Upper lobe of left lung (tissue), 6 donors: Measurements from ENCODE around the gene TMEM235. TPM values are rescaled to one million over a fixed set of nuclear protein-coding genes. Genes with fewer than 3 reads are reported as not detected.

ENCODE experiments used
- ATAC-seq, 2 donors: fragments of 200-7000 bp; cut with Tn5 transposase; one replicate each; pipeline ENCODE4 v1.9.1; 2022; ENCODE audit warnings: mild to moderate bottlenecking in 2 of 2, moderate library complexity in 2 of 2; ENCODE audit not compliant: low FRiP score in 2 of 2
- DNase-seq, 2 donors: peaks; one replicate each; pipeline ENCODE4 v3.0.0-alpha.2; 2019 to 2020
- H3K27ac ChIP-seq, 4 donors: fragments of 200-600 bp; sonication (generic); one replicate each; pipeline ENCODE4 v1.5.1; 2016 to 2019
- H3K27me3 ChIP-seq, 4 donors: fragments of 200-600 bp; sonication (generic); one replicate each; pipeline ENCODE4 v1.5.1; 2017 to 2019
- H3K36me3 ChIP-seq, 4 donors: fragments of 200-600 bp; sonication (generic); one replicate each; pipeline ENCODE4 v1.5.1; 2016 to 2019
- H3K4me1 ChIP-seq, 4 donors: fragments of 200-600 bp; sonication (generic); one replicate each; pipeline ENCODE4 v1.5.1; 2018 to 2019
- H3K4me3 ChIP-seq, 4 donors: fragments of 200-600 bp; sonication (generic); one replicate each; pipeline ENCODE4 v1.5.1; 2017 to 2019; ENCODE audit warnings: mild to moderate bottlenecking in 2 of 4, moderate library complexity in 1 of 4
- H3K9me3 ChIP-seq, 4 donors: fragments of 200-600 bp; sonication (generic); one replicate each; pipeline ENCODE4 v1.5.1; 2018 to 2019
- EP300 ChIP-seq, 4 donors: sonication (generic); formaldehyde crosslinking; IDR thresholded peaks; one replicate each; pipeline ENCODE4 v1.5.1; 2017; ENCODE audit warnings: antibody characterized with exemption in 4 of 4, control low read depth in 2 of 4
- POLR2A ChIP-seq, 4 donors: fragments of 450-650 bp; IDR thresholded peaks; one replicate each; pipeline ENCODE4 v1.5.1; 2016 to 2017; ENCODE audit warnings: antibody characterized with exemption in 4 of 4, mild to moderate bottlenecking in 2 of 4
- POLR2AphosphoS5 ChIP-seq, 2 donors: sonication (generic); formaldehyde crosslinking; IDR thresholded peaks; one replicate each; pipeline ENCODE4 v1.5.1; 2017; ENCODE audit warnings: antibody characterized with exemption in 2 of 2
- WGBS, 2 donors: methylation state at CpG; one replicate each; pipeline ENCODE4 v1.1.5; 2017 to 2018; 5-methylcytosine and 5-hydroxymethylcytosine counted together
- total RNA-seq, 6 donors: library from RNA; depleted of rRNA in 4 of 6; stranded (reverse); fragments of >200 nt in 4 of 6; gene quantifications; one replicate each; pipeline versions ENCODE4 v1.1.0 to v1.2.1, GENCODE V29; 2016 to 2021
- TF ChIP-seq, protein P1 (sequence below), 6 experiments: fragments of 450-650 bp in 4 of 6; fragments of 200-600 bp in 2 of 6; sonication (generic) in 2 of 6; IDR thresholded peaks; one replicate each; pipeline ENCODE4 v1.5.1; 2016 to 2019; ENCODE audit warnings: antibody characterized with exemption in 6 of 6
- donor health status: DM: no; HTN: no; CAD: no; lungs with moderate emphysema.
- donor health status: DM: no; HTN: yes; CAD: no; lungs with severe emphysema.

The TMEM235 gene
- total RNA-seq, 6 donors from 2014 or later = not detected

DNA sequence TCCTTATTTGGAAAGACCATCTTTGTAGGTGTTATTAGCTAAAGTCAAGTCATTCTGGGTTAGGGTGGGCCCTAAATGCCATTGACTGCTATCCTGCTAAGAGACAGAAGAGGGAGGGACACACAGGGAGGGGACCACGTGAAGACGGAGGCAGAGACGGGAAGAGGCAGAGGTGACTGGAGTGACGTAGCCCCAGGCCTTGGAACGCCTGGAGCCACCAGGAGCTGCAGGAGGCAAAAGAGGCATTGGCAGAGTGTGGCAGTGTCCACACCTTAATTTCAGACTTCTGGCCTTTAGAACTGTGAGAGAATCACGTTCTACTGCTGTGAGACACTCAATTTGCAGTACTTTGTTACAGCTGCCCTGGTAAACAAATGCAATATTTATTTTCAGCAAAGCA, 31.0 kb upstream of the TMEM235 start:
- H3K27ac ChIP-seq = peak overlapping the region in 3 of 4 donors; percentile 86 to 90 (median 88)
- H3K9me3 ChIP-seq = no peaks in the 10 kb centered on the region
- H3K4me3 ChIP-seq = no peak overlapping the region
- TF ChIP-seq POLR2A (IDR thresholded peaks at IDR 0.05) = no peak
- TF ChIP-seq, protein P1, sequence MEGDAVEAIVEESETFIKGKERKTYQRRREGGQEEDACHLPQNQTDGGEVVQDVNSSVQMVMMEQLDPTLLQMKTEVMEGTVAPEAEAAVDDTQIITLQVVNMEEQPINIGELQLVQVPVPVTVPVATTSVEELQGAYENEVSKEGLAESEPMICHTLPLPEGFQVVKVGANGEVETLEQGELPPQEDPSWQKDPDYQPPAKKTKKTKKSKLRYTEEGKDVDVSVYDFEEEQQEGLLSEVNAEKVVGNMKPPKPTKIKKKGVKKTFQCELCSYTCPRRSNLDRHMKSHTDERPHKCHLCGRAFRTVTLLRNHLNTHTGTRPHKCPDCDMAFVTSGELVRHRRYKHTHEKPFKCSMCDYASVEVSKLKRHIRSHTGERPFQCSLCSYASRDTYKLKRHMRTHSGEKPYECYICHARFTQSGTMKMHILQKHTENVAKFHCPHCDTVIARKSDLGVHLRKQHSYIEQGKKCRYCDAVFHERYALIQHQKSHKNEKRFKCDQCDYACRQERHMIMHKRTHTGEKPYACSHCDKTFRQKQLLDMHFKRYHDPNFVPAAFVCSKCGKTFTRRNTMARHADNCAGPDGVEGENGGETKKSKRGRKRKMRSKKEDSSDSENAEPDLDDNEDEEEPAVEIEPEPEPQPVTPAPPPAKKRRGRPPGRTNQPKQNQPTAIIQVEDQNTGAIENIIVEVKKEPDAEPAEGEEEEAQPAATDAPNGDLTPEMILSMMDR (IDR thresholded peaks at IDR 0.05) = no peak
- TF ChIP-seq POLR2AphosphoS5 (IDR thresholded peaks at IDR 0.05) = no peak
- no peak for TF ChIP-seq EP300 (IDR thresholded peaks at IDR 0.05)
- peaks cover 0 to 47% (median 16%) of the 10 kb centered on the region in 4 donors for H3K36me3 ChIP-seq
- ATAC-seq = no peak
- peaks cover 3 to 12% (median 6%) of the 10 kb centered on the region in 4 donors for H3K4me1 ChIP-seq
- WGBS, 2 donors = 89 to 91% methylated on average over 6 of the region's 6 CpGs
- DNase-seq = no peak
- no peaks in the 10 kb centered on the region for H3K27me3 ChIP-seq

DNA sequence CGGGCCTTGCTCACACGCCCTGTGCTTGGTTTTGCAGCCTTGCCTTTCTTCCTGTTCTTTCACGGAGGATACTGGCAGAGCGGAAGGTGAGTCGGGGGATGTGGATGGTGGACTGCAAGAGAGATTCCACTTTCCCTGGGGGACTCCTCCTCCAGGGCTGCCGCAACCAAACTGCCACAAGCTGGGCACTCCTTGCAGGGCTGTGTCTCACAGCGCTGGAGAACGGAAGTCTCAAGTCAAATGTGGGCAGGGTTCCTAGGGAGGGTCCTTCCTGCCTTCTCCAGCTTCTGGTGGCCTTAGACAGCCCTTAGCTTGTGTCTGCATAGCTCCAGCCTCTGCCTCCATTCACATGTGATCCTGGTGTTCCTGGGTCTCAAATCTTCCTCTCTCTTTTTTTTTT, 28.8 kb upstream of the TMEM235 start:
- DNase-seq (no peak), ATAC-seq (no peak)
- Histone ChIP-seq H3K4me1 (peaks cover 3 to 12% (median 8%) of the 10 kb centered on the region in 4 donors), H3K4me3 (no peak overlapping the region), H3K36me3 (peaks cover 0 to 32% (median 5%) of the 10 kb centered on the region in 4 donors), H3K9me3 (no peaks in the 10 kb centered on the region), H3K27me3 (no peaks in the 10 kb centered on the region), H3K27ac (peak overlapping the region in 3 of 4 donors; percentile 60 to 69 (median 67))
- TF ChIP-seq, protein P1 (IDR thresholded peaks at IDR 0.05) = no peak
- TF ChIP-seq POLR2A (IDR thresholded peaks at IDR 0.05) = no peak
- no peak for TF ChIP-seq EP300 (IDR thresholded peaks at IDR 0.05)
- no peak for TF ChIP-seq POLR2AphosphoS5 (IDR thresholded peaks at IDR 0.05)
- WGBS, 2 donors = 63 to 69% methylated on average over 7 of the region's 8 CpGs

DNA sequence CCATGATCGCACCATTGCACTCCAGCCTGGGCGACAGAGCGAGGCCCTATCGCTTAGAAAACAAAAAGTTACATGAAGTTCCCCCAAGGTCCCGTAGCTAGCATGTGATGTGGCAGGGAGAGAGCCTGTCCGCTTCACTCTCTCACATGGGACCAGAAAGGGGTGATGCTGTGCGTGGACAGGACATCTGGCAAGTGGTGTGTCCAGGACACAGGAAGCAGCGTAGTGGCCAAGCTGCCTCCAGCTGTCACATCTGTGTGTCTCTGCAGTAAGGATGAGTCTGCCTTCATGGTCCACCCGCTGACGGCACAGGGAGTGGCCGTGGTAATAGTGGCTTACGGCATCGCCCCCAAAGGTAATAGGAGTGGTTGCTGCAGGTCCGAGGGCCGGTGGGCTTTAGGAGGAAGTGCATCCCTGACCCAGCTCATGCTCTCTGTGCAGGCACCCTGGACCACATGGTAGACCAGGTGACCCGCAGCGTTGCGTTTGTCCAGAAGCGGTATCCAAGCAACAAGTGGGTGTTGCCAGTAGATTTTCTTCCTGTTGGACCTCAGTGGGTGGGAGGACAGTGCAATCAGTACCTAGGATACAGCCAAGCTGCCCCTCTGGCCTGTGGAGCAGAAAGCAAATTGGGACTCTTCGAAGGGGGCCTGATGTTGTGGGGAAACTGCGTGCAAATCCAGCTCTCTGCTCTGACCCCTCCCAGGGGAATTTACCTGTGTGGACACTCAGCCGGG, 26.9 kb upstream of the TMEM235 start:
- Histone ChIP-seq H3K4me1 (peaks cover 2 to 10% (median 5%) of the 10 kb centered on the region in 4 donors), H3K27me3 (no peaks in the 10 kb centered on the region), H3K9me3 (no peaks in the 10 kb centered on the region), H3K4me3 (no peak overlapping the region), H3K27ac (peak overlapping the region in 1 of 4 donors; percentile 34), H3K36me3 (peaks cover 0 to 29% (median 4%) of the 10 kb centered on the region in 4 donors)
- DNase-seq = no peak
- TF ChIP-seq POLR2A (IDR thresholded peaks at IDR 0.05) = no peak
- TF ChIP-seq POLR2AphosphoS5 (IDR thresholded peaks at IDR 0.05) = no peak
- no peak for TF ChIP-seq EP300 (IDR thresholded peaks at IDR 0.05)
- TF ChIP-seq, protein P1 (IDR thresholded peaks at IDR 0.05) = no peak
- 93 to 94% methylated on average over 15 to 22 of the region's 22 CpGs for WGBS, 2 donors
- ATAC-seq = peak in 1 of 2 donors; percentile 10

DNA sequence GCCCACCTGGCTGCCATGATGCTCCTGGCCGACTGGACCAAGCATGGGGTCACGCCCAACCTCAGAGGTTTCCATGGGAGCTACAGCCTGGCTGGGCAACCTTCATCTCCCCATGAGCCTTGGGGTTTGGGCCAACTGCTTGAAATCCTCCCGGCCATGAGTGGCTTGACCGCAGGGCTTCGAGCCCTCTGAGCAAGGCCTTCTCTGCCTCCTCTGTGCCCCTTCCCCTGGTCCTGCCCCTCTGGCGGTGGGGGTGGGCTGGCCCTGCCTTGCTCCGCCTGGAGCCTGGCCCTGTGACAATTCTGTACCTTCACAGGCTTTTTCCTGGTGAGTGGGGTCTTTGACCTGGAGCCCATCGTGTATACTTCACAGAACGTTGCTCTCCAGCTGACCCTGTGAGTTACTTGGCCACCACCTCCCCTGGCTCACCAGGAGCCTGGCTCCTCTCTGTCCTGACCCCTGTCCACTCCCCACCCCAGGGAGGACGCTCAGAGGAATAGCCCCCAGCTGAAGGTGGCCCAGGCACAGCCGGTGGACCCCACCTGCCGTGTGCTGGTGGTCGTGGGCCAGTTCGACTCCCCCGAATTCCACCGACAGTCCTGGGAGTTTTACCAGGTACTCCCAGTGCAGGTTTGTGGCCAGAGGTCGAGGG, 26.2 kb upstream of the TMEM235 start:
- Histone ChIP-seq H3K36me3 (peaks cover 0 to 29% (median 4%) of the 10 kb centered on the region in 4 donors), H3K27me3 (no peaks in the 10 kb centered on the region), H3K4me1 (peaks cover 0 to 9% (median 4%) of the 10 kb centered on the region in 4 donors), H3K4me3 (no peak overlapping the region), H3K27ac (peak overlapping the region in 2 of 4 donors; percentile 32 to 34), H3K9me3 (no peaks in the 10 kb centered on the region)
- 94 to 97% methylated on average over 10 to 16 of the region's 17 CpGs for WGBS, 2 donors
- DNase-seq (no peak), ATAC-seq (peak; percentile 12 to 24)
- TF ChIP-seq EP300 (IDR thresholded peaks at IDR 0.05) = no peak
- TF ChIP-seq POLR2AphosphoS5 (IDR thresholded peaks at IDR 0.05) = no peak
- TF ChIP-seq, protein P1 (IDR thresholded peaks at IDR 0.05) = no peak
- no peak for TF ChIP-seq POLR2A (IDR thresholded peaks at IDR 0.05)
